NCI-H1930 (cell line): ENCODE results near the gene KPTN.

Experiments
- DNase-seq, 2 experiments: peaks; one replicate each; lab custom pipeline; 2025; lab: John Stamatoyannopoulos, UW

KPTN gene

GRCh38 chr19:47508721-47509120 lies 24.7 kb upstream of the KPTN start:
- no peak for DNase-seq

GRCh38 chr19:47507924-47508553 lies 24.0 kb upstream of the KPTN start:
- no peak for DNase-seq

GRCh38 chr19:47507012-47507411 lies 23.0 kb upstream of the KPTN start:
- DNase-seq, result no peak

- no peak for DNase-seq
Measured at GRCh38 chr19:47506459-47506858, 22.4 kb upstream of the KPTN start.

- DNase-seq, result no peak
Measured at GRCh38 chr19:47505506-47505905, 21.5 kb upstream of the KPTN start.

GRCh38 chr19:47503826-47504150 lies 19.8 kb upstream of the KPTN start:
- no peak for DNase-seq

- no peak for DNase-seq
Measured at GRCh38 chr19:47503130-47503825, 19.3 kb upstream of the KPTN start.

- DNase-seq, result no peak
Measured at GRCh38 chr19:47499863-47500830, 16.1 kb upstream of the KPTN start.

- no peak for DNase-seq
Measured at GRCh38 chr19:47499371-47499770, 15.4 kb upstream of the KPTN start.

- DNase-seq, result no peak
Measured at GRCh38 chr19:47498561-47498960, 14.5 kb upstream of the KPTN start.

GRCh38 chr19:47497821-47498520 lies 14.0 kb upstream of the KPTN start:
- no peak for DNase-seq

- DNase-seq, result no peak
Measured at GRCh38 chr19:47497050-47497766, 13.2 kb upstream of the KPTN start.

- DNase-seq, result no peak
Measured at GRCh38 chr19:47495478-47496372, 11.7 kb upstream of the KPTN start.

GRCh38 chr19:47494729-47495128 lies 10.7 kb upstream of the KPTN start:
- DNase-seq, result no peak

- DNase-seq, result no peak
Measured at GRCh38 chr19:47494211-47494547, 10.2 kb upstream of the KPTN start.

- DNase-seq, result no peak
Measured at GRCh38 chr19:47493378-47494210, 9.6 kb upstream of the KPTN start.

- DNase-seq, result no peak
Measured at GRCh38 chr19:47492571-47493377, 8.8 kb upstream of the KPTN start.

- DNase-seq, result no peak
Measured at GRCh38 chr19:47492137-47492533, 8.1 kb upstream of the KPTN start.
